ENCODE results near the gene AGO3. TPM values are rescaled to one million over a fixed set of nuclear protein-coding genes. Genes with fewer than 3 reads are reported as not detected.

AGO3 gene
- total and polyA plus RNA-seq, 2 donors (not counting 3 experiments of a cell fraction or from before 2014, with no cell fraction given): 10.4 to 21.1 TPM

- POLR2A ChIA-PET: no interaction called here
- FAIRE-seq: no peak
- no peak overlapping the region for H3K27ac ChIP-seq (ENCODE audit: insufficient read depth, low read depth, low read length)
- no peaks in the 10 kb centered on the region for H3K79me2 ChIP-seq (ENCODE audit: control insufficient read depth, insufficient read depth, low read length)
- no peaks in the 10 kb centered on the region for H4K20me1 ChIP-seq (replicated peaks; ENCODE audit: control insufficient read depth, extremely low read depth, insufficient read depth, low read length)
- no TSS peak for BruUV-seq (replicated peaks)
- no peak overlapping the region for H3K4me2 ChIP-seq (ENCODE audit: insufficient read depth, low read length)
- H2AFZ ChIP-seq (ENCODE audit: low read depth, low read length): no peak overlapping the region
- H3K9me3 ChIP-seq (replicated peaks; ENCODE audit: control insufficient read depth, insufficient read depth, low read length): no peaks in the 10 kb centered on the region
- intact Hi-C loops (cut with micrococcal nuclease): loop anchor here (1.0 kb wide), 6 partner anchors 35 to 322 kb away; partner anchors contain the start of gene TRAPPC3
- H3K9me1 ChIP-seq (replicated peaks; ENCODE audit: control insufficient read depth, extremely low read depth, insufficient read depth, low read length): no peaks in the 10 kb centered on the region
- no peaks in the 10 kb centered on the region for H3K4me1 ChIP-seq (ENCODE audit: control insufficient read depth, extremely low read depth, insufficient read depth, low read length)
- dilution Hi-C loops (cut with MboI; ENCODE audit: extremely low pct_ligation_motif_present, low sequenced_read_pairs): no loop called here
- H3K27me3 ChIP-seq (ENCODE audit: control insufficient read depth in 2 of 2, insufficient read depth in 2 of 2, low read length in 2 of 2): no peaks in the 10 kb centered on the region
- H3K36me3 ChIP-seq (ENCODE audit: control insufficient read depth in 2 of 2, extremely low read depth in 1 of 2, insufficient read depth in 2 of 2, low read length in 2 of 2): peaks cover 2 to 10% of the 10 kb centered on the region in 2 experiments
- TF ChIP-seq JUN (IDR thresholded peaks at IDR 0.05; ENCODE audit: borderline replicate concordance, insufficient read depth, insufficient read length, low read depth) (no peak), POLR2AphosphoS5 (IDR thresholded peaks at IDR 0.05; ENCODE audit: insufficient read depth, low read depth, low read length) (no peak), MAX (IDR thresholded peaks at IDR 0.05; ENCODE audit: insufficient read depth, insufficient read length) (no peak), EZH2 (IDR thresholded peaks at IDR 0.05; ENCODE audit: borderline replicate concordance, low read depth, low read length, severe bottlenecking) (no peak), MYC (IDR thresholded peaks at IDR 0.05; ENCODE audit: low read depth, low read length) (no peak), POLR2A (IDR thresholded peaks at IDR 0.05; ENCODE audit: low read depth, low read length) (no peak), CTCF (IDR thresholded peaks at IDR 0.05; ENCODE audit: extremely low read depth in 1 of 2, insufficient read depth in 1 of 2, low read depth in 1 of 2, low read length in 2 of 2) (no peak), FOS (IDR thresholded peaks at IDR 0.05; ENCODE audit: borderline replicate concordance, insufficient read depth, low read length) (no peak), GATA2 (IDR thresholded peaks at IDR 0.05; ENCODE audit: insufficient read depth, insufficient read length, low read depth, low read length) (no peak)
- DNase-seq (ENCODE audit: low read depth, low spot score): no peak
- CTCF ChIA-PET: interaction anchor here (1.0 to 13.8 kb wide), 3 partner anchors 36 to 187 kb away, joined by 4 to 233 read pairs (median 8); no protein-coding TSS in a partner anchor
- H3K4me3 ChIP-seq (replicated peaks in 1 of 3; ENCODE audit: insufficient read depth in 1 of 3, low read depth in 1 of 3, low read length in 3 of 3): no peak overlapping the region
- H3K9ac ChIP-seq (replicated peaks; ENCODE audit: extremely low read depth, insufficient read depth, low read length): no peak overlapping the region
Measured at GRCh38 chr1:36098650-36099365, 167.9 kb downstream of the AGO3 start.

Measured in endothelial cell of umbilical vein (primary cell).